Measurements from ENCODE around the gene ADAT3. TPM values are rescaled to one million over a fixed set of nuclear protein-coding genes. Genes with fewer than 3 reads are reported as not detected.

ADAT3 gene
- total RNA-seq, 4 donors from 2014 or later: 18.7 to 73.2 (median 30.3) TPM

- H3K4me3 ChIP-seq: no peak overlapping the region
- no peak for TF ChIP-seq EP300 (IDR thresholded peaks at IDR 0.05; ENCODE audit: low read depth)
- TF ChIP-seq POLR2AphosphoS5 (IDR thresholded peaks at IDR 0.05): no peak
- no peak for TF ChIP-seq POLR2A (IDR thresholded peaks at IDR 0.05)
- no peak for TF ChIP-seq CTCF (IDR thresholded peaks at IDR 0.05)
- no peak overlapping the region for H3K27ac ChIP-seq
- no peaks in the 10 kb centered on the region for H3K27me3 ChIP-seq
- in situ Hi-C loops (cut with MboI; ENCODE audit: low pct_ligation_motif_present in 1 of 4, low pct_unique_long_range_greater_than_20kb in 1 of 4, low sequenced_read_pairs in 3 of 4): no loop called here
- intact Hi-C loops (cut with DNase I; ENCODE audit: low total_unique reads): no loop called here
- peaks cover 0 to 14% (median 11%) of the 10 kb centered on the region in 4 donors for H3K4me1 ChIP-seq
- no peak for DNase-seq
- WGBS, 2 donors (ENCODE audit: low coverage in 1 of 2): 89 to 100% methylated on average over 1 to 8 of the region's 8 CpGs
- no peaks in the 10 kb centered on the region for H3K9me3 ChIP-seq
- H3K36me3 ChIP-seq: no peaks in the 10 kb centered on the region
Observed at GRCh38 chr19:1933942-1934341, 28.7 kb downstream of the ADAT3 start.

GRCh38 chr19:1935484-1936208, 30.4 kb downstream of the ADAT3 start:
- no peak overlapping the region for H3K27ac ChIP-seq
- no peaks in the 10 kb centered on the region for H3K9me3 ChIP-seq
- intact Hi-C loops (cut with DNase I; ENCODE audit: low total_unique reads) (no loop called here), in situ Hi-C loops (cut with MboI; ENCODE audit: low pct_ligation_motif_present in 1 of 4, low pct_unique_long_range_greater_than_20kb in 1 of 4, low sequenced_read_pairs in 3 of 4) (no loop called here)
- TF ChIP-seq POLR2AphosphoS5 (IDR thresholded peaks at IDR 0.05): no peak
- no peak for TF ChIP-seq CTCF (IDR thresholded peaks at IDR 0.05)
- TF ChIP-seq POLR2A (IDR thresholded peaks at IDR 0.05): no peak
- no peak for TF ChIP-seq EP300 (IDR thresholded peaks at IDR 0.05; ENCODE audit: low read depth)
- H3K27me3 ChIP-seq: no peaks in the 10 kb centered on the region
- H3K4me1 ChIP-seq: peaks cover 5 to 13% (median 10%) of the 10 kb centered on the region in 4 donors
- no peak for DNase-seq
- WGBS, 2 donors (ENCODE audit: low coverage in 1 of 2): 52 to 87% methylated on average over 3 to 11 of the region's 11 CpGs
- no peaks in the 10 kb centered on the region for H3K36me3 ChIP-seq
- no peak overlapping the region for H3K4me3 ChIP-seq

GRCh38 chr19:1936430-1936829, 31.2 kb downstream of the ADAT3 start:
- DNase-seq: no peak
- WGBS, 2 donors (ENCODE audit: low coverage in 1 of 2): 69 to 90% methylated on average over 2 to 3 of the region's 3 CpGs
- Histone ChIP-seq H3K36me3 (no peaks in the 10 kb centered on the region), H3K27ac (no peak overlapping the region), H3K9me3 (no peaks in the 10 kb centered on the region), H3K4me1 (peaks cover 5 to 13% (median 10%) of the 10 kb centered on the region in 4 donors), H3K4me3 (no peak overlapping the region), H3K27me3 (no peaks in the 10 kb centered on the region)
- no peak for TF ChIP-seq POLR2AphosphoS5 (IDR thresholded peaks at IDR 0.05)
- TF ChIP-seq CTCF (IDR thresholded peaks at IDR 0.05): no peak
- TF ChIP-seq POLR2A (IDR thresholded peaks at IDR 0.05): no peak
- no peak for TF ChIP-seq EP300 (IDR thresholded peaks at IDR 0.05; ENCODE audit: low read depth)
- in situ Hi-C loops (cut with MboI; ENCODE audit: low pct_ligation_motif_present in 1 of 4, low pct_unique_long_range_greater_than_20kb in 1 of 4, low sequenced_read_pairs in 3 of 4): no loop called here
- intact Hi-C loops (cut with DNase I; ENCODE audit: low total_unique reads): no loop called here

- Histone ChIP-seq H3K27me3 (no peaks in the 10 kb centered on the region), H3K27ac (no peak overlapping the region), H3K4me1 (peaks cover 5 to 13% (median 10%) of the 10 kb centered on the region in 4 donors), H3K9me3 (no peaks in the 10 kb centered on the region), H3K36me3 (no peaks in the 10 kb centered on the region), H3K4me3 (no peak overlapping the region)
- TF ChIP-seq CTCF (IDR thresholded peaks at IDR 0.05) (no peak), EP300 (IDR thresholded peaks at IDR 0.05; ENCODE audit: low read depth) (no peak), POLR2AphosphoS5 (IDR thresholded peaks at IDR 0.05) (no peak), POLR2A (IDR thresholded peaks at IDR 0.05) (no peak)
- in situ Hi-C loops (cut with MboI; ENCODE audit: low pct_ligation_motif_present in 1 of 4, low pct_unique_long_range_greater_than_20kb in 1 of 4, low sequenced_read_pairs in 3 of 4): no loop called here
- WGBS, 2 donors (ENCODE audit: low coverage in 1 of 2): 88 to 90% methylated on average over 2 to 14 of the region's 24 CpGs
- intact Hi-C loops (cut with DNase I; ENCODE audit: low total_unique reads): no loop called here
- DNase-seq: no peak
Observed at GRCh38 chr19:1936916-1937610, 31.9 kb downstream of the ADAT3 start.
